A204.1 (cell line): ENCODE data around the gene SLC4A9.
A peak's percentile ranks its signal among the peaks of the same experiment; 100 is the strongest.
"Not testable (repeated sequence)": the region's sequence is repeated elsewhere in the genome, so short reads cannot be mapped to it uniquely, and the experiment has no call there.

Experiments
- FAIRE-seq: peaks from 2 replicates; lab custom pipeline; 2012; peaks lifted over from hg19 to GRCh38; lab: Jason Lieb, UNC

Gene SLC4A9

DNA sequence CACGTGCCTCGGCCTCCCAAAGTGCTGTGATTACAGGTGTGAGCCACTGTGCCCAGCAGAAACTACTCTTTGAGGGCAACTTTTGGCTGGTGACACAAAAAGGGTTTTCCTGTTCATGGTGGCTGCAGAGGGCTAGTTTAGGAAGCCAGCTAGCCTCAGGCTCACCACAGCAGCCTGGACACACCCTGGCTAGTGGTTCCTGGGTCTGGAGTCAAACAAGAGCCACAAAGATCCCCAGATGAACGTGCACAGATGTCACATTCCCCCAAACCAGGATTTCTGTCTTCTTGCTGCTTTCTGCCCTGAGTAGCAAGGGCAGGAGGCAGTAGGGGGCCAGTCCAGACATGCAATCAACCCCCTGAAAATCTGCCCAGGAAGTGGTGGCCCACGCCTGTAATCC lies 20.4 kb upstream of the SLC4A9 start:
- FAIRE-seq: no peak

DNA sequence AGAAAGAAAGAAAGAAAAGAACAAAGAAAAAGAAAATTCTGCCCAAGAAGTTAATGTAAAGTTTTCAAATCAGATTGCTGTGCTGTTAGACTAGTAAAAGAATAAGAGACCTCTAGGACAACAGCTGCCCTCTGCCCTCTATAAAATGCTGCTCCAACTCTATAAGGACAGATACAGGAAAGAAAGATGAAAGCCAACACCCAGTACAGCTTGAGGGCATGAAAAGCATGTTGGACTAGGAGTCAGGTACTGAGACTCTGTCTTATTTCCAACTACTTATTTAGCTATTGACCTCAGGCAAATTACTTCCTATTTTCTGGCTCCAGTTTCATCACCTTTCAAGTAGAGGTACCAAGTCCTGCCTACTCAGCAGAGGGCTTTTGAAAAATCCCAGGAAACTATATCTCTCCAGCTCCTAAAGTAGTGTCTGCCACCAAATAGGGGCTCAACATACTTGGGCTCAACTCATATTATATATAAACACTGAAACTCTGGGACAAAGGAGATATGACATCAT lies 19.3 kb upstream of the SLC4A9 start:
- FAIRE-seq: no peak

DNA sequence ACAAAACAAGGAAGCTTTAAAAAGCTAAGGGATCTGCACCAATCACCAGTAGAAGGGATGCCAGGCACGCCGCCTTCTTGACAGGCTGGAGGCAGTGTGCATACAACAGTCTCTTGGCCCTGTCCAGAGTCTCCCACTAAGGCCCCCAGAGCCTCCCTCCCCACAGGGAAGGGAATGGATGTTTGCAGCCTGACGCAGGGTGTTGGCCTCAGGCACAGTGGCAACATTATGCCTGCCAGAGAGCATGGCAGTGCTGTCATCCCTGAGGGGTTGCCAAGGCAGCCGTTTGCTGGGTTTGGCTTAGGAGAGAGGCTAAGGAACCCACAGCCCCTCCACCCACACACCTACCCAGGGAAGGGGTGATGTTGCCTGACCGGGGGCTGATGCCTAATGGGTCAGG lies 18.4 kb upstream of the SLC4A9 start:
- no peak for FAIRE-seq

- no peak for FAIRE-seq
Observed at GRCh38 chr5:140342287-140342686, 17.7 kb upstream of the SLC4A9 start.

DNA sequence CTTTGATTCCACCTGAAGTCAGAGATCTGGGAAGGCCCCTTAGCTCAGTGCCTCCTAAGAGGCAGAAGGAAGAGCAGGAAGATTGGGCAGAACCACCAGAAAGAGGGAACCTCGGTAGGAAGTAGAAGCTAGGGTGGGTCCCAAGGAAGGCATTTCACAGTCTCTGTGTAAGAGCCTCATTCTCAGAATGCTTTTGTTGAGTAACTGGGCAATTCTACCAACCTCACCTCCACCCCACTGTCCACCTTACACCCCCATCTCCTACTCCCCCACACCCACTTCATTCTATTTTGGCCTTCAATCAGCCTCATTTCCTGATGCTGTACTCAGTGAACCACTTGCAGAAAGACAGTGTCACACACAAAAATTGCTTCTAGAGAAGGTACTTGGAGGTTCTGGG lies 17.1 kb upstream of the SLC4A9 start:
- FAIRE-seq: no peak

DNA sequence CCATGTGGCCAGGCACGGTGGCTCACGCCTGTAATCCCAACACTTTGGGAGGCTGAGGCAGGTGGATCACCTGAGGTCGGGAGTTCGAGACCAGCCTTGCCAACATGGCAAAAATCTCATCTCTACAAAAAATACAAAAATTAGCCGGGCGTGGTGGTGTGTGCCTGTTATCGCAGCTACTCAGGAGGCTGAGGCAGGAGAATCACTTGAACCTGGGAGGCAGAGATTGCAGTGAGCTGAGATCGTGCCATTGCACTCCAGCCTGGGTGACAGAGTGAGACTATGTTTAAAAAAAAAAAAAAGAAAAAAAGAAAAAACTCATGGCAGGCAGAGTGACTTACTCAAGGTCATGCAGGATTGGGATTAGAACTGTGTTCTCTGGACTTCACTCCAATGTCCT lies 16.1 kb upstream of the SLC4A9 start:
- FAIRE-seq: not testable (repeated sequence)

- no peak for FAIRE-seq
Observed at GRCh38 chr5:140344683-140345423, 15.1 kb upstream of the SLC4A9 start.

DNA sequence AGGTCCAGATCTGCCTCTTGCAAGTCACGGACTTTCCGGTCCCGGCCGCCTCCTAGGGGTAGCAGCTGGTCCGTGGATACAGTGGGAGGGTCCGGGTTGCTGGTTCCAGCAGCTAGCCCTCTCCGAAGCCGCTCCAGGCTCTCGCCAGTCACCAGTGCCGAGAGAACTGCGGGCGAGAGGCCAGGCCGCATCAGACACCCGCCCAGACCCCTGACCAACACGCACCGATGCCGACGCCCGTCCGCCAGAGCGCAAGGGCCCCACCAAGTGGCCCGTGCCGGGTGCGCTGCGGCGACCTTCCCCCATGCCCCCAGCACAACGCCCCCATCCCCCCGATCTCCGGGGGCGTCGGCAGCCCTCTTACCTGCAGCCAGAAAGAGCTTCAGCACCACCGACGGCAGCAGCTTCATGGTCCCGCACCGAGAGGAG lies 14.1 kb upstream of the SLC4A9 start:
- FAIRE-seq: no peak

DNA sequence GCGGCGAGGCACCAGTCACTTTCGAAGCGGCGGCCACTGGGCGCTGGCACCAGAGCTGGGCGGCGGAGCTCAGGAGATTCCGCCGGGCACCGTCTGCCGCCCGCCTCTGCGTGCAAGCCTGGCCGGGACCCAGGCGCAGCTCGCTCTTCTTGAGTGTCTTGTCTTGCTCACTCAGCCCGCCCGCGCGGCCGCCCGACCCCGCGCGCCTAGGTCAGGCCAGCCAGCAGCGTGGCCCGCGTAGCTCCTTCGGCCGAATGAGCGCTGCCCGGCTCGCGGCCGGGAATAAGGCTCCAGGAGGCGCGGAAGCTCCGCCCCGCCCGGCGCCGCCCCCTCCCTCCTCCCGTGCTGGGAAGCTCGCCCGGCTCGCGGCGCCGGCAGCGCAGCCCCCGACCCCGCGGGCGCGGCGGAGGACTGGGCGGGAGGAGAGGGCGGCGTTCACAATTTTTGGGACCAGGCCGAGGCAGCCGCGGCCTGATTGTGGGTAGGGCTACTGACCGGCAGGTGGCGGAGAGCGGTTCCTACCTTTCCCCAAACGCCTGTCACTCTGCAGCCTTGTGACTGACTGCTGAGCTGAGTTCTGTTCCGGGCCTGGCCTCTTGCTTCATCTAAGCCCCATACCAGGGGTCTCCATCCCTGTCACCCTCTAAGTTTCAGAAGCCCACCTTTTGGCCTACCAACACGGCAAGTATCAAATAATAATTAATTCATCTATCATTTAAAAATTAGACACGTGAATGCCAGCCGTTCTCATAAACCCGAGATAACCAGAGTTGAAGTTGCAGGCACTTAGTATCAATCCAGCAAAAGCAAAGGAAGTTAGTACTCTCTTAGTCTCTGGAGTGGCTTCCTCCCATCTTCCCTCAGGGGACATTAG lies 13.4 kb upstream of the SLC4A9 start, which contains the start of gene HBEGF:
Gene HBEGF, minus strand, starts transcription at position 256 of the 874 bp plus-strand sequence. CDS start 275 bp downstream, outside the sequence.
- FAIRE-seq: no peak

DNA sequence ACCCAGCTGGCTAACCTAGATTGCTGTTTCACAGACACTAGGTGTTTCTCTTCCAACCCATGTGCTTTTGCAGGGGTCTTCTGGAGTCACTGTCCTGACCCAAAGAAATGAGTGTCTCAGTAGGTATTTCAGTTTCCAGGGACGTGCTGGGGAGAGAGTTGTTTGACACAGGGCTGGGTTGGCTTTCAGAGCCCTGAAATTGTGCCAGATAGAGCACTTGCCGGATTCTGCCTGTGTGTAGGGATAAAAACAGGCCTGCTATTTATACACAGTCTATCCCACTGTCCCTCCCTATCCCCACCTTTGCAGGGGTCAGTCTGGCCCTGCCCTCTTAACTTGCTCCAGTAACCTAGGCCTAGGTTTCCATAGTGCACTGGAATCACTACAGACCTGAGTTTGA lies 12.6 kb upstream of the SLC4A9 start:
- FAIRE-seq: no peak

GRCh38 chr5:140348104-140348503 lies 11.9 kb upstream of the SLC4A9 start:
- FAIRE-seq: no peak

DNA sequence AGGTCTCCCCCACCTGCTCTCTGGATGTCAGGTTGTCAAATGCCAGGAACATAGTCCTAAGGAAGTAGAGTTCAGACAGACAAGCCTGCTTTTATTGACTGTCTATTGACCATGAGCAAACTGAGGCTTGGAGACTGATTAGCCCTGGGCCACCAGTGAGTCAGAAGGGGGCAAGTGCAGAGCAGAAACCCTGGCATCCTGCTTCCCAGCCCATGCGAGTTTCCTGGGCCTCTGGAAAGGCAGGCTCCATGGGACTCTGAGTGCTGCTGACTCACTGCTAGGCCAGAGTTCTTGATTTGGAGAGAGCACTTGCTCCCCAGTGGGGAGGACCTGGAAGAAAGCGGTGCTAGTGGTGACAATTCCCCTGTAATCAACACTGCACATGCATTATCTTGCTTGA lies 10.8 kb upstream of the SLC4A9 start:
- FAIRE-seq: no peak

DNA sequence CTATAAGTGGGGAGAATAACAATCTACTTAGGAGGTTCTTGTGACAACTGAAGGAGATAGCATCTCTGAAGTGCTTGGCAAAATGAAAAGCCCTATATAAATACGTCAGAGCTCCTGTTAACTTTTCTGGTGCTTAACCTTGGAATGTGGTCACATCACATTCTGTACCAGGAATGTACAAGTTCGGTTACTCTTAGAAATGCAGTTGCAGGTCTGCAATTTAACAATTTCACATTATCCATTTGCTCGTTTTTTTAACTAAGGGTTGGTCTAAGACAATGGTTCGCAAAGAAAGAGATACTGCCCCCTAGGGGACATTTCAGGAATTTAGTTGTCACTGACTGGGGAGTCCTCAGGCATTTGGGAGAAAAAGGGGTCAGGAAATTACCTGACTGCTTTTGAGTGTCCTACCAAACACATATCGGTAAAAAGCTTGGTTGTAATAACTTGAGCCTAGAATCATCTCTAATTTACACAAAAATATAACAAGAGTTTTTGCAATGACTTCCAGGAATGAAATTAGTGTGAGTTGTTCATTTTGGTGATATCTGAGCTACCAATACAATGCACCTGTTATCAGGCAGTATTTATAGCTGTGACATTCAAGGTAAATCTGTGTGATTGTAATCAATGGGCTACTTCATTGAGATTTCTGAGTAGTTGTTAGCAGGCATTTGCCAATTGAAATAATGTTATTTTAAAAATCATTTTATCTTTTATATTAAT lies 8.2 kb upstream of the SLC4A9 start:
- FAIRE-seq: peak; percentile 73

DNA sequence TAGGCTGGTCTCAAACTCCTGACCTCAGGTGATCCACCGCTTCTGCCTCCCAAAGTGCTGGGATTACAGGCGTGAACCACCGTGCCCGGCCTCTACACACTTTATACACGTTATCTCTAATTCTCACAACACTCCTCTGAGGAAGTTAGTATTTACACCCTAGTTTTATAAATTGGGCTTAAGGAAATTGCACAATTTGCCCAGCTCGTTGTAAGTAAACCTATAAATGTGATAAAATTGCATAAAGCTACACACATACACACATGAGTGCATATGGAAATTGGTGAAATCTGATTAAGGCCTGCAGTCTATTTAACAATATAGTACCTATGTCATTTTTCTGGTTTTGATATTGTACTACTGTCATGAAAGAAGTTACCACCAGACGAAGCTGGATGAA lies 4.4 kb upstream of the SLC4A9 start:
- no peak for FAIRE-seq

- FAIRE-seq: no peak
Observed at GRCh38 chr5:140356853-140357725, 2.9 kb upstream of the SLC4A9 start.

GRCh38 chr5:140357726-140358093 lies 2.3 kb upstream of the SLC4A9 start:
- peak; percentile 37 for FAIRE-seq

DNA sequence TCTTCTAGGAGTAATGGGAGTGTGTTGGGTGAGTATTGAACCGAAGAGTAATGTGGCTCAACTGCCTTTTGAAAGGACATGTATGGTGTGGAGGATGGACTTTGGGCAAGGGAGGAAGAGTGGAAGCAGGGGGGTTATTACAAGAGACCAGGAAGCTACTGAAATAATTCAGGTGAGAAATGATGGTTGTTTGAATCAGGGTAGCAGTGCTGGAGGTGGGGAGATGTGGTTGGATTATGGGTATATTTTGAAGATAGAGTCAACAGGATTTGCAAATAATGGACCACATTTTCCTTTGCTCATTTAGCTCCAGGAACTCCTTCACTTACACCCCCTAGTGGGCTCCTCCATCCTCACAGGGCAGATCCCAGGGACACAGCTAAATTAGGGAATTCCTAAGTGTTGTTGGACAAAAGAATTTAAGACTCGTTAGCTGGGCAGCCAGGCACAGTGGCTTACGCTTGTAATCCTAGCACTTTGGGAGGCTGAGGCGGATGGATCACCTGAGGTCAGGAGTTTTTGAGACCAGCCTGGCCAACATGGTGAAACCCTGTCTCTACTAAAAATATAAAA lies 1.2 kb upstream of the SLC4A9 start:
- FAIRE-seq: no peak

DNA sequence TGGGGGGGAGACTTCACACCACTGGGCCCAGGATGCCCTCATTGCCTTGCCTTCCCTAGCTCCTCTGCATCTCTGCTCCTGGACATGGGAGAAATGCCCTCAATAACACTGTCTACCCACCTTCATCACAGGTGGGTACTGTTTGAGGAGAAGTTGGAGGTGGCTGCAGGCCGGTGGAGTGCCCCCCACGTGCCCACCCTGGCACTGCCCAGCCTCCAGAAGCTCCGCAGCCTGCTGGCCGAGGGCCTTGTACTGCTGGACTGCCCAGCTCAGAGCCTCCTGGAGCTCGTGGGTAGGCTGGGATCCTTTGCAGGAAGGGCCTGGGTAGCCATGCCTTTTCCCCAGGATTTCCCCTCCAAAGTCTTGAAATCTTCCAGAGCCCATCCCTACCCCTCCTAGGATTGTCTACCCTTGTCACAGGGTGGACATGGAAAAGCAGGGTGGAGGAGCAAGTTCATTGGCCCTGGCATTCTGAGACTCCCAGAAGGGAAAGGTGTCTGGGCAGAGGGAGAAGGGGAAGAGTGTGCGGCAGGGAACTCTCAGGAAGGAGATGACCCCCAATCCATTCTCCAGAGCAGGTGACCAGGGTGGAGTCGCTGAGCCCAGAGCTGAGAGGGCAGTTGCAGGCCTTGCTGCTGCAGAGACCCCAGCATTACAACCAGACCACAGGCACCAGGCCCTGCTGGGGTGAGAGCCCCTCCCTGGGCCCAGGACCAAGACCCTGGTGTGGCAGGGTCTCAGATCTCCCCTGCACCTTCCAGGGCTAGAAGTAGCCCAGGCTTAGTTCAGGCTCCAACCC lies 886 bp downstream of the SLC4A9 start:
- no peak for FAIRE-seq

- FAIRE-seq: no peak
Observed at GRCh38 chr5:140361901-140362300, 1.9 kb downstream of the SLC4A9 start.

DNA sequence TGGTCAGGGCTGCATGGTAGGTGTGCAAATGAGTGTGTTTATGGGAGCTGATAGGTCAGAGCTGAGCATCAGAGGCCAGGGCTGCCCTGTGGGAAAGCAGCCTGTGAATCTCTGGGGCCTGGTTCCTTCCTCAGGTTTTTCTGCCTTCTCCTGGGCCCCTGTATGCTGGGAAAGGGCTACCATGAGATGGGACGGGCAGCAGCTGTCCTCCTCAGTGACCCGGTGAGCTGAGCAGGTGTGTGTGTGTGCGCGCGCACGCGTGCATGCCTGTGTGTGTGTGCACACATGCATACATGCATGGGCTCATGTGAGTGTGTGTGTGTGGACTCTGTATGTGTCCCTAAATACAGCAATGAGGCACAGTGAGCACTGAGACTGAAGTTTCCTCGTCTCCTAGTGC lies 2.3 kb downstream of the SLC4A9 start:
- FAIRE-seq: no peak
